AG09309 (cell line): ENCODE results near the gene ANXA8.

Experiments used
- DNase-seq: peaks from one replicate; pipeline ENCODE4 v3.0.0-alpha.2; 2010; ENCODE audit warnings: low read depth
- H3K4me3 ChIP-seq: 2 replicates; pipeline ENCODE4 v1.5.1; 2011; ENCODE audit warnings: mild to moderate bottlenecking, low read depth, low read length, moderate library complexity; ENCODE audit not compliant: control insufficient read depth
- TF ChIP-seq, protein P1 (sequence below): IDR thresholded peaks from 2 replicates; pipeline ENCODE4 v1.5.1; 2011; ENCODE audit warnings: mild to moderate bottlenecking, low read depth, low read length, inconsistent platforms; ENCODE audit not compliant: insufficient read depth, control insufficient read depth; ENCODE audit errors: missing control alignments

The ANXA8 gene

DNA sequence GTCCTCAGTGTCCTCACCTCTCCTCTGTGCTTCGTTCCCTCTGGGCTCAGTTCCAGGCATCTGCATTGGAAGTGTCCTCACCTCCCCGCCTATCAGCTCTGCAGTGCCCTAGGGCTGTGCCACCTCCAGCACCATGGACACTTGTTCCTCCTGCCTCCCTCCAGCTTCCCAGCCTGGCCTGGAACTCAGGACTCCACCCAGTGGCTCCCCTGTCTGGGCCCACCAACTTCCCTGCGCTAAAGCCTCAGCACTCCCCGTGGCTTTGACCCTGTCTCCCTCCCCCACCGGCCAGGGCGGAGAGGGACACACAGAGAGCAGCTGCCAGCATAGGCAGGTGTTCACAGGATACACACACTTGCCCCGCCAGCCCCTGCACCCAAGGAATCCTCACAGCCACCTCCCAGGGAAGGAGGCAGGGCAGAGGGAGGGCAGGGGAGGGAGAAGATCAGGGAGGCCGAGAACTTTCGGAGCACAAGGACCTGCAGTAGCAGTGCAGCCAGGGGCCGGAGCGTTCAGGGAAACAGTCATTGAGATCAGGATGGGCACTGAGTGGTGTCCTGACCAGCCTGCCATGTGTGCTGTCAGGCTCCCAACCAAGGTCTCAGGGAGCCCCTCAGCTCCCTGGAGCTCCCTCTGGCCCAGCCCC lies 31.3 kb downstream of the ANXA8 start:
- TF ChIP-seq, protein P1, sequence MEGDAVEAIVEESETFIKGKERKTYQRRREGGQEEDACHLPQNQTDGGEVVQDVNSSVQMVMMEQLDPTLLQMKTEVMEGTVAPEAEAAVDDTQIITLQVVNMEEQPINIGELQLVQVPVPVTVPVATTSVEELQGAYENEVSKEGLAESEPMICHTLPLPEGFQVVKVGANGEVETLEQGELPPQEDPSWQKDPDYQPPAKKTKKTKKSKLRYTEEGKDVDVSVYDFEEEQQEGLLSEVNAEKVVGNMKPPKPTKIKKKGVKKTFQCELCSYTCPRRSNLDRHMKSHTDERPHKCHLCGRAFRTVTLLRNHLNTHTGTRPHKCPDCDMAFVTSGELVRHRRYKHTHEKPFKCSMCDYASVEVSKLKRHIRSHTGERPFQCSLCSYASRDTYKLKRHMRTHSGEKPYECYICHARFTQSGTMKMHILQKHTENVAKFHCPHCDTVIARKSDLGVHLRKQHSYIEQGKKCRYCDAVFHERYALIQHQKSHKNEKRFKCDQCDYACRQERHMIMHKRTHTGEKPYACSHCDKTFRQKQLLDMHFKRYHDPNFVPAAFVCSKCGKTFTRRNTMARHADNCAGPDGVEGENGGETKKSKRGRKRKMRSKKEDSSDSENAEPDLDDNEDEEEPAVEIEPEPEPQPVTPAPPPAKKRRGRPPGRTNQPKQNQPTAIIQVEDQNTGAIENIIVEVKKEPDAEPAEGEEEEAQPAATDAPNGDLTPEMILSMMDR = no peak
- DNase-seq = no peak
- H3K4me3 ChIP-seq = no peak overlapping the region

GRCh38 chr10:47451998-47452494 lies 31.9 kb downstream of the ANXA8 start:
- TF ChIP-seq, protein P1 = no peak
- DNase-seq = no peak
- H3K4me3 ChIP-seq = no peak overlapping the region

- no peak for DNase-seq
- TF ChIP-seq, protein P1 = no peak
- no peak overlapping the region for H3K4me3 ChIP-seq
Measured at GRCh38 chr10:47451273-47451997, 32.5 kb downstream of the ANXA8 start.

DNA sequence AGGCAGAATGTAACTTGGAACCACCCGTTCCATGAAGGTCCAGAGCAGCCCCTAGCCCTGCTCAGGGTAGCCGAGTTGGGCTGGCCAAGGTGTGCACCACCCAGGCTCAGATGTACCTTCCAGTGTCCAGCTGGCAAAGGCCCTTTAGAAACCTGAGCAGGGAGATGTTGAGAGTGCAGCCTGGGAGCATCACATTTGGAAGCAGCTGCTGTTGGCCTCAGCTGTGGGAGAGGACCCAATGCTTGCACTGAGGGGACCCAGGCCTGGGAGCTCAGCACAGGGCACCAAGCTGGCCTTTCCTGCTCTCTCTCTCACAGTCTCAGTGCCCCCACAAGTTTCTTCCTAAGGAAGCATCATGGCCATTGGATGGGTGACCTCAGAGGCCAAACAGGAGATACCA lies 33.5 kb downstream of the ANXA8 start:
- H3K4me3 ChIP-seq = no peak overlapping the region
- DNase-seq = no peak
- TF ChIP-seq, protein P1 = no peak

DNA sequence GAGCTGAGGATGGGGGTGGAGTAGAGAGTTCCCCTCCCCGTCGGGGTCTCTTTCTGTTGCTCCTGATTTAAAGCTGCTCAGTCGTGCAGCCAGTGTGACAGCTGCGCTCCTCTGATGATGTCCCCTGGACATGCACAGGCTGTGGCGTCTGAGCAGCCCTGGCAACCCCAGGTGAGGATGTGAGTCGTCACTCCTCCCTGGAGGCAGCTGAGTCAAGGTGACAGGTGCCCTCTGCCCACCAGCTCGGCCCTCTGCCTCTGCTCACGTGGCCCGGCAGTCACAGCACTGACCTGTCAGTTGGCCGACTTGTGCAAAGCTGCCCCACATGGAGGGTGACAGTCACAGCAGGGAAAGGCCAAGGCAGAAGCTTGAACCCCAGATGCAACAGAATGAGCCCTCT lies 33.9 kb downstream of the ANXA8 start:
- H3K4me3 ChIP-seq = no peak overlapping the region
- TF ChIP-seq, protein P1 = no peak
- no peak for DNase-seq

- TF ChIP-seq, protein P1 = no peak
- H3K4me3 ChIP-seq = no peak overlapping the region
- DNase-seq = no peak
Measured at GRCh38 chr10:47449102-47449978, 34.6 kb downstream of the ANXA8 start.
